SH-SY5Y (cell line): ENCODE results near the gene IGBP1.

Experiments
- GATA2 ChIP-seq: IDR thresholded peaks from 2 replicates; pipeline ENCODE4 v1.6.1; 2011; ENCODE audit warnings: mild to moderate bottlenecking, low read depth, low read length
- GATA3 ChIP-seq: IDR thresholded peaks from 2 replicates; pipeline ENCODE4 v1.6.1; 2011; ENCODE audit warnings: low read depth, mild to moderate bottlenecking, low read length, moderate library complexity

Gene IGBP1

DNA sequence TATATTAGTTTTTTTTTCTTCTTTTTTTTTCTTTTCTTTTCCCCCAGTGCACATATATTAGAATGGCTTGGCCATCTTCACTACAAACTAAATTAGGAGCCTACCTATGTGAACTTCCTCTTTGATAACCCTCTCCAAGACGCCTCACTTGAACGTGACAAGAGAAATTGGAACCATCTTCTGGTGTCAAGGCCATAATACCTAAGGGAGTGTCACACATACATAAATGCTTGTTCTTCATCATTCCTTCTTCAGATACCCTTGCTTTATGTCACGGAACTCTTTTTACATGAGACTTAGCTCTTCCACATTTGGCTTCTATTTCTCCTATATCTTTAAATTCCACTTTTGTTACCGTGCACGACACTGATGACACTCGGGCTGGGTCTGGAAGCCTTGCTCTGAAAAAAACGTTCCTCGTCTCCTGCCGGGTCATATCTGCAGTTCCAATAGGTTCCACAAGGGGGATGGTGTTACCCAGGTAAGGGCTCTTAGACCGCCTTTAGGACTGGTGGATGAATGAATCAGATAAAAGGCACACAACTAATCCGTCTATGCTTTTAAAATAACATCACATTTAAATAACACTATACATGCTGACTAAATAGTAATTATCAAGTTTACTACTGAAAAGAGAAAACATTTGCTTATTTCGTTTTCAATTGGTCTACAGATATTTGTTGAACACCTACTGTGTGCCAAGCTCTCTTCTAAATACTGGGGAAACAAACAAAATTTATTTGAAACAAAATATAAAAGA is 63.9 kb downstream of the IGBP1 start:
- TF ChIP-seq GATA3 (no peak), GATA2 (no peak)

DNA sequence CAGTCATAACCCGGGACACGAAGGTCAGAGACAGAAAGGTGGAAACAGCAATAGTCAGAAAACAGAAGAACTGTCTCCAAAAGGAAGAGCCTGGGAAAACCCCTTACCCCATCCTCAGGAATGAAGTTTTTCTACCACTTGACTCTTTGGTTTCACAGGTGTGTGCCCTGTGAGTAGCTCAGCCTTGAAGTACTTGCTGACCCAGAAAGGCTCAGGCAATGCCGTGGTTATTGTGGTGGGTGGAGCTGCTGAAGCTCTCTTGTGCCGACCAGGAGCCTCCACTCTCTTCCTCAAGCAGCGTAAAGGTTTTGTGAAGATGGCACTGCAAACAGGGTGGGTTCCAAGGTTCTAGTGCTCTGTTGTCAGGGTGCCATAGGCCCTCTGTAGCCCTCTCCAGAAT is 68.5 kb downstream of the IGBP1 start:
- TF ChIP-seq GATA3 = no peak
- TF ChIP-seq GATA2 = no peak

DNA sequence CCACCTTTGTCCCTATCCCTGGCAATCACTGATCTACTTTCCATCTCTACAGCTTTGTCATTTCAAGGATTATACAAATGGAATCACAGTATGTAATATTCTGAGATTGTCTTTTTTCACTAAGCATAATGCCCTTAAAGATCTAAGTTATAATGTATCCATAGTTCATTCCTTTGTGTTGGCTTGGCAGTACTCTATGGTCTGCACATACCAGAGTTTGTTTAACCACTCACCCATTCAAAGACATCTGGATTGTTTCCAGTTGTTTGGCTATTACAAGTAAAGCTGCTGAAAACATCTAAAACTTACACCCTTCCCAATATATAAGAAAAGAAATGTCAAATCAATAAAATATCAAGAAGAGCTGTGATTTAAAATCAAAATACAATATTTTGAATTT is 75.2 kb downstream of the IGBP1 start:
- TF ChIP-seq GATA2 (no peak), GATA3 (no peak)
